T-helper 2 cell treated with Interferon-gamma antibody and Interleukin-4, amounts not matched to agents 100 ng/mL and 5 ng/mL, for 36 hours (primary cell): Measurements from ENCODE around the gene CCDC85C. TPM values are rescaled to one million over a fixed set of nuclear protein-coding genes. Genes with fewer than 3 reads are reported as not detected.

Experiments used
- intact Hi-C: fragments of 100-400 bp; cut with micrococcal nuclease; formaldehyde crosslinking; loops from one replicate; pipeline ENCODE4 v1.15.1; 2023
- total RNA-seq: library from RNA; stranded (reverse); gene quantifications from 2 replicates; pipeline ENCODE4 v1.2.3, GENCODE V29; 2022

Gene CCDC85C
- total RNA-seq, 1 donor from 2014 or later: 9.5 TPM

DNA sequence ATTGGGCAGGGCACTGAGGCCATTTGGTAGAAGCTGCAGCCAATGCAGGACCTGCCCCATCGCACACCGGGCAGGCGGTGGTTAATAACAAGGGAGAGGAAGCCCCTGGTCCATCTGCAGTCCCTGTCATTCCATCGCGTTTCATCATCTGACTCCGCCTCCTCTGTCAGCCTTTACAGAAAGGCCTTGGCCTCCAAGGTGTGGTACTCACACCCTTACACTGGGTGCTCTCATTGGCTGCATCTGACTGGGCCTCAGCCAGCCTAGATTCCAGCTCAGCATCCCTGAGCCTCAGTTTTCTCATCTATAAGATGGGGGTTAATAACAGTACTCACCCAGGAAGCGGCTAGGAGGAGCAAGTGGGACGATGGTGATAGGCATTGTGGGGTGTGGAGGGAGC lies 26.2 kb upstream of the CCDC85C start:
- intact Hi-C loops: no loop called here

GRCh38 chr14:99628887-99629618 lies 25.0 kb upstream of the CCDC85C start:
- intact Hi-C loops: loop anchor here (1.0 to 10.0 kb wide), 2 partner anchors 111 to 244 kb away; no protein-coding TSS in a partner anchor

GRCh38 chr14:99627510-99628381 lies 23.7 kb upstream of the CCDC85C start:
- intact Hi-C loops: loop anchor here (10.0 kb wide), 1 partner anchor 243 kb away; no protein-coding TSS in a partner anchor

DNA sequence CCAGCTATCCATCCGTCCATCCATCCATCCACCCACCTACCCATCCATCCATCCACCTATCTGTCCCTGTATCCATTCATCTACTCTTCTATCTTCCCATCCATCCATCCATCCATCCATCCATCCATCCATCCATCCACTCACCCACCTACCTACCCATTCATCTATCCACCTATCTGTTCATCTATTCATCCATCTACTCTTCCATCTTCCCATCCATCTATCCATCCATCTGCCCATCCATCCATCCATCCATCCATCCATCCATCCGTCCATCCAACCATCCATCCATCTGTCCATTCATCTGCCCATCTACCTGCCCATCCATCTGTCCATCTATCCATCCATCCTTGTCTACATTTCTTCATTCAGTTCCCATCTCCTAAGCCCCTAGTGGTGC lies 23.1 kb upstream of the CCDC85C start:
- intact Hi-C loops: loop anchor here (10.0 kb wide), 1 partner anchor 242 kb away; no protein-coding TSS in a partner anchor

DNA sequence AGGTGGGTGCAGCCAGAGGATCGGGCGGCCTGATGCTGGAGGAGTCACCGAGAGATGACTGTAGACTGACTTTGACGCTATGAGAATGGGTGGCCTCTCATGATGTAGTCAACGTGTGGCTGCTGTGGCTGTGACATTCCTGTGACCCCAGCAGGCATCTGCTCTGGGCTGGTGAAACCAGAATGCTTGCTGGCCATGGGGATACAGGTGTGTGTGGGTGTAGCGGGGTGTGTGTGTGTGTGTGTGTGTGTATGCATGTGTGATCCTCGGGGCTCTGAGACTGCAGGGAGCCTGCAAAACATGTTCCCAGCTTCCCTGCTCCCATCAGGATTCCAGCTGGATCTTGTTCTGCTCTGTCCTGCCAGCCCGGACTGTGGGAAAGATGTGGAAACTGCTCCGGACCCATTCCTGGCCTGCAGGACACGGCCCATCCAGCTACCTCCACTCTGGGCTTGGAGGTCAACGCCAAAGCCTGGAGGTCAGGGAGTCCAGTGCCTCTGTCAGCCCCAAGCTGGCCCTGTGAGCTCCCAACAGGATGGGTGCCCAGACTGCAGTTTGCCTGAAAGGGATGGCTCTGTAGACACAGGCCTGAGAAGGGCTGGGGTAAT lies 22.1 kb upstream of the CCDC85C start:
- intact Hi-C loops: loop anchor here (10.0 kb wide), 1 partner anchor 241 kb away; no protein-coding TSS in a partner anchor

DNA sequence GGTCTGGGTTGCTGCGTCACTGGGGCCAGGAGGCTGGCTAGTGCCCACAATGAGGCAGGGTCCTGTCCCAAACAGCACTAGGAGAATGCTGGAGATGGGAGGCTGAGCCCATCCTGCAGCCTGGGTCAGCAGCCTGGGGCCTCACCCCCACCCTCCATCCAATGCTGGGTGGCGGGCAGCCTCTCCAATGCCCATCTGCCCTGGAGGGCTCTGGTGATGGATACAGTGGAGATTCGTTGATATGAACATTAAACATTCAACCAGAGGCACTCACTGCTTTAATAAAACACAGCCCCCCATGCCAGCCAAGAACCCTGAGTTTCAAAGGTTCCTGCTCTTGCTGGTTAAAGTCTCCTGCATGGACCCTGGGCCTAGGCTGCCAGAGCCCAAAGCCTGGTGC lies 21.5 kb upstream of the CCDC85C start:
- intact Hi-C loops: loop anchor here (10.0 kb wide), 1 partner anchor 241 kb away; no protein-coding TSS in a partner anchor

DNA sequence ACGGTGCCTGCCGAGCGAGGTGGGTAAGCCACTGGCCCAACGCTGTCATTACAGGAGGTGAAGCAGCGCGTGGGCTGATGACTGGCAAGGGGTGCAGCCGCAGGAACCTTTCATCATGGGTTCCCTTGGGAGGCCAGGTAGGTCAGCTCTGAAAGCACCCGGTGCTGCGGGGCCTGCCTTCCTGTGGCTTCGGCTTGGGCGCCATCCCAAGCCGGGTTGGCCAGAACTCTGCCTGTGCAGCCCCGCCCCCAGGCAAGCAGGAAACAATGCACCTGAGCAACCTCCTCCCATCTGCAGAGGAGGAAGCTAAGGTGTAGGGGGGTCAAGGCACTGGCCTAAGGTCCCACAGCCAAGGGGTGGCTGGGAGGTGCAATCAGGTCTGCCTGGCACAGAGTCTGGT lies 21.0 kb upstream of the CCDC85C start:
- intact Hi-C loops: loop anchor here (10.0 kb wide), 1 partner anchor 240 kb away; no protein-coding TSS in a partner anchor

- intact Hi-C loops: loop anchor here (10.0 kb wide), 1 partner anchor 239 kb away; no protein-coding TSS in a partner anchor
Observed at GRCh38 chr14:99624024-99624423, 20.0 kb upstream of the CCDC85C start.

- intact Hi-C loops: loop anchor here (10.0 kb wide), 1 partner anchor 237 kb away; no protein-coding TSS in a partner anchor
Observed at GRCh38 chr14:99621948-99622347, 17.9 kb upstream of the CCDC85C start.

GRCh38 chr14:99619835-99620834 lies 16.1 kb upstream of the CCDC85C start:
- intact Hi-C loops: loop anchor here (10.0 kb wide), 1 partner anchor 235 kb away; no protein-coding TSS in a partner anchor

DNA sequence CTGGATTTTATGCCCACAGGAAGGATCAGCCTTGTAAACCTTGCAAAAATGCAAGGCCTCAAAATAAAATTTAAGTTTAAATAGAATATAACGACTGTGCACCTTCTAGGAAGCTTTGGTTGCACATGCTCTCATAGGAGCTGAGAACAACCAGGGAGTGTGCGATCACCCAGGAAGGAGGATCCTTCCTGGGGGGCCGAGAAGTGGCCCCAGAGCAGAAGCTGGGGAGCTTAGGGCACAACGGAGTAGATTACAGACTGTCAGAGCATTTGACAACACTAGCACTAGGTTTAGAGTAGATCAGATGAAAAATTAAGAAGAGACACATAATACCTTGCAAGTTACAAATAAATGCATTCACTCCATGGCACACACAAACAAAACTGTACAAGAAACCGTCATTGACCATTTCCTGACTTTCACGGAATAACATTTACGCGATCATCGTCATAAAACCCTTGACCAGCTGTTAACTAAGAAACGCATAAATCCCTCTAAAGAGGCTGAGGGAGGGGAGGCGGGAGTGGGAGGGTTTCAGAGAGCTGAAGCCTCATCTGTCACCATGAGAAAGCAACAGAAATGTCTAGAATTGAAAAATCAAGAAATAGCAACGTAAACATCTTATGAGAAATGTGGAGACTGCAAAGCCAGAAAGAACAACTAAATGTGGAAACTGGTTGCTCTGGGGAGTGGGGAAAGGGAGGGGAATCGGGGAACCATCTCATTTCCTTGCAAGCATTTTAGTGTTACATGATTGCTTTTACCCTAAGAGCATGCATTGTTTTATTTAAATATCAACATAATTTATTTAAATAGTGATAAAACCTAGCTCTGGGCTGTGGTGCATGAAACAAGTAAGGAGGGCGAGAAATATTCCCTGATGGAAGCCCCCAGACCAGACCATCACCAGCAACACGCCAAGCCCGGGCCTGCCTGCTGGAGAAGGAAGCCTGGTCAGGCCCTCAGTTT lies 13.1 kb upstream of the CCDC85C start:
- intact Hi-C loops: no loop called here

DNA sequence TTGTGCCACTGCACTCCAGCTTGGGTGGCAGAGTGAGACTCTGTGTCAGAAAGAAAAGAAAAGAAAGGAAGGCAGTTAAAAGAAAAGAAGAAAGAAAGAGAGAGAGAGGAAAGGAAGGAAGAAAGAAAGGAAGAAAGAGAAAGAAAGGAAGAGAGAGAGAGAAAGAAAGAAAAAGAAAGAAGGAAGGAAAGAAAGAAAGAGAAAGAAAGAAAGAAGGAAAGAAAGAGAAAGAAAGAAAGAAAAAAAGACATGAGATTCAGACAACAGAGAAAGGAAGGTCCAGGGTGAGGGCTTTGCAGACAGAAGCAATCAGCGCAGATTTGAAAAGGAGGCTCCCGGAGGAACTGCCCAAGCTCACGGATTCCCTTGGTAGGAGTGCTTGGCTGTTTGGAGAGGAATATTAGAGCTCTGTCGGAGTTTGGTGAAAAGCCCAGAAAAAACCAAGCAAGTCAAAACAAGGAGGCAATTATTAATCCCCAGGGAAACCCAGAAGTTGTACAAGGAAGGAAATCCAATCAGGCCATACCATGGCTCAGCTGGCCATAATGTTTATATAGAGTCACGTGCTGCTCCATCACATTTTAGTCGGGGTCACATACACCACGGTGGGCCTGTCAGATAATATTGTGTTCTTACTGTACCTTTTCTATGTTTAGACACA lies 11.6 kb upstream of the CCDC85C start:
- intact Hi-C loops: no loop called here

DNA sequence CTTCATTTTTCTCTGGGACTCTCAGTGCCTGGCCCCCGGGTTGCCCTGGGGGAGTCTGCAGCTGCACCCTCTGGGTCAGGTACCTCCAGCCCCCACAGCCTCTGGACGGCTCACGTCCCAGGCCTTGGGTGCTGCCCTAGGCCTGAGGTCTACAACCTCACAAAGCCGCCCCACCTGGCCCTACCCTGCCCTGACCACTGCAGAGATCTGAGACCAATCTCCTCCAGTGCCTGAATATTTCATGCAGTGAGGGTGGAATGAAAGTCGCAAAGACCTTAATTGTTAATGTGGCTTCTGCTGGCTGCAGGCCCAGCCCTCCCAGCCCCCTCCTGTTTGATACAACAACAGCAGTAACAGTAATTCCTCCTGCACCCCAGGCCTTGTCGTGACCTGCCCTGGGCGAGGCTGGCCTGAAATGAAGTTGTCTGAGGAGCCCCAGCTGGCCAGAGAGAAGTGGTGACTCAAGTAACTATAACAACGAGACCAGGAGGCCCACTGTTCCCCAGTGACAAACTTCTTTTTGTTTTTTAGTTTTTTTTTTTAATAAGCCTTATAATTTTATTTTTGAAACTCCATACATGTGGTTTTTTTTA lies 8.8 kb upstream of the CCDC85C start:
- intact Hi-C loops: no loop called here

- intact Hi-C loops: no loop called here
Observed at GRCh38 chr14:99612071-99612737, 8.2 kb upstream of the CCDC85C start.

DNA sequence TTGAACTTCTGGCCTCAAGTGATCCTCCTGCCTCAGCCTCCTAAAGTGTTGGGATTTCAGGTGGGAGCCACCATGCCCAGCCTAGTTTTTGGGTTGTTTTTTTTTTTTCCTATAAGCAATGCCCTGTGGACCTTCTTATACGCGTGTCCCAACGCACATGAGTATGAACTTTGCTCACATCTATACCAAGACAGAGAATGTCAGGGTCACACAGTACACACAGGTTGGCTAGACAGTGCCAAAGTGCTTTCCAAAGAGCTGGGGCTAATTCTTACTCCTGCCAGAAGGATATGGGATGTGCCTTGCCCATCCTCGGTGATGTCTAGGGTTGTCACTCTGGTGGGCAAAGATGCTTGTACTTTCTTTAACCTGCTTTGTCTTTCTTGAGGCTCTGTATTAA lies 7.6 kb upstream of the CCDC85C start:
- intact Hi-C loops: no loop called here

GRCh38 chr14:99609245-99610170 lies 5.5 kb upstream of the CCDC85C start:
- intact Hi-C loops: loop anchor here (10.0 kb wide), 1 partner anchor 625 kb away; the partner anchor contains the start of gene YY1
